GM19025 (cell line): Measurements from ENCODE around the gene BMP7.
"Not testable (repeated sequence)": the region's sequence is repeated elsewhere in the genome, so short reads cannot be mapped to it uniquely, and the experiment has no call there.

Experiments used
- ATAC-seq: cut with Tn5 transposase; IDR thresholded peaks from one replicate; pipeline ENCODE4 v1.9.1; 2021; ENCODE audit warnings: mild to moderate bottlenecking, low read depth, moderate library complexity; ENCODE audit not compliant: unreplicated experiment

Gene BMP7

DNA sequence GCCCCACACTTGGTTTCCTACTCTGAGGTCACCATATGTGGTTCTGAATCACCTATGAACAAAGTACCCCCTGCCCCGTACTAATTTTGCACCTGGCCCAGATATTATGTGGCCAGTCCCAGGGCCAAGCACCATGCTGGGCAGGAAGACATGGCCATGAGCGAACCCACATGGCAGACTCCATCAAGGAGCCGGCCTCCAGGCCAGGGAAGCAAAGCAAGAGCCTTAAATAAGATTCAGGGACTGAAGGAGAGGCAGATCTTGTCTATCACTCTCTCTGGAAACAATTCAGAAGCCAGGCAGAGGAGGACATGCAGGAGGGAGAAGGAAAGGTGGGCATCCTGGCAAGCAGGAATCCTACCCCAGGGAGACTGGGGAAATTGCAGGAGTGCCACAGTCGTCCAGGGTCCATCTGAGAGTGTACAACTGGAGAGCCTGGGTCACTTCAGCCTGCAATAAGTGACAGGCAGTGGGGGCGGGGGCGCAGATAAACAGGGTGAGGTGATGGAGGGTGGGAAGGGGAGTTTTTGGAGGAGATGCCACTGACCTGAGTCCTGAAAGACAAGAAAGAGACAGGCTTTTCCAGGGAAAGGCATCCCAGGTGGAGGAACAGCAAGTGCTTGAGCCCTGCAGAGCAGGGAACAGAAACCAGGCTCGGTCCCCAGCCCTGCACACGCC lies 2.1 kb upstream of the BMP7 start:
- no peak for ATAC-seq

DNA sequence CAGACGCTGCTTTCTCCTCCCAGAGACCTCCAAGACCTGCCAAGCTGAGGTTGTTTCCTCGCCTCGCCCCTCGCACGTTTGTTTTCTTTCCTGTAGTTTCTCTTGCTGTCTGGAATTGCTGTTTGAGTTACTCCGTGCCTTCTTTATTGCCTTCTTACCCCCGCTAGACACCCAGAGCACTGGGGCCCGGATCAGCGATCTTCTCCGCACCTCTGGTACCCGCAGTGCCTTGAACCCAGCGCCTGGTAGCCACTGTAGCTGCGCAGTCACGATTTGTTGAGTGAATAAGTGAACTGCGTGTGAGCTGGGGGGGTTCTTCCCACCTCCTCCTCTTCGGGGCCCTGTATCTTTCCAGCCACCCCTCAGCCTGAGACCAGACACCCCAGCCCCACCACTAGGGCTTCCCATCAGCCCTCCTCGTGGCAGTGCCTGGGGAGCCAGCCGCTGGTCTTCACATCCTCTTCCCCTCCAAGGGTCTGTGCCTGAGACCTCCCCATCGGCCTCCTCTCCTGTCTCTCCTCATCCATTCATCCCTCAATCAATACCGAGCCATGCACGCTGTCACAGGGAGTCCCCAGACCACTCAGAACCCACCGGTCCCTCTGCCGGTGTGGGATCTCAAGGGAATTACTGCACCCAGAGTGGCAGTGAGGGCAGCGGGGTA lies 849 bp upstream of the BMP7 start:
- no peak for ATAC-seq

DNA sequence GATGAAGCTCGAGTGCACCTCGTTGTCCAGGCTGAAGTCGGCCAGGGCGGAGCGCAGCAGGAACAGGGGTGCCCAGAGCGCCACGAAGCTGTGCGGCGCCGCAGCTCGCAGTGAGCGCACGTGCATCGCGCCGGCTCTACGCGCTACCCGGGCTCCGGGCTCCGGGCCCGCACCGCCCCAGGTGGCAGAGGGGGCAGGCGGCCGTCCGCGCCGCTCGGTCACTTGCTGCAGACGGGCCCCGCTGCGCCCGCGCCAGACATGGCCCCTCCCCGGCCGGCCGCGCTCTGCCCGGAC lies 497 bp downstream of the BMP7 start:
- no peak for ATAC-seq

DNA sequence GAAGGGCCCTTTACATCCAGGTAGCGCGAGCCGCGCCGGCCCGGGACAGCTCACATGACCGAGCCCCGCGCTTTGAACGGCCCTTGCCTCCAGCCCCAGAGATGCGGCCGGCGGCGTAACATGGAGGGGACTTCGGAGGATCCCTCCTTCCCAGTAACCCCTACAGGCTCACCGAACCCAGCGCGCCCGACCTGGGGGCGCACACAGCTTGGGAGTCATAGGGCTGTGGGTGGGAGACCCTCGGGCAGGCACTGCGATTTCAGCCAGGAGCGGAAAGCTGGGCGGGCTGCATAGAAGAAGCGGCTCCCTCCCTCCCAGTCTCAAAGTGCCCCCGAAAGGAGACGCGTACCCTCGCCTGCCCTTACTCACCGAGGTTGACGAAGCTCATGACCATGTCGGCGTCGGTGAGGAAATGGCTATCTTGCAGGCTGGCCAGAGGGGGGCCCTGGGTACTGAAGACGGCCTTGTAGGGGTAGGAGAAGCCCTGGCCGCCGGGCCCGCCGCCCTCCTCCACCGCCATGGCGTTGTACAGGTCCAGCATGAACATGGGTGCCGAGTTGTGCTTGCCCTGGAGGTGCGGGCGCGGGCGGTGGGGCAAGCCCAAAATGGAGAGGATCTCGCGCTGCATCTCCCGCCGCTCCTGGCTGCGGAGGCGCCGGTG lies 975 bp downstream of the BMP7 start:
- ATAC-seq = no peak

DNA sequence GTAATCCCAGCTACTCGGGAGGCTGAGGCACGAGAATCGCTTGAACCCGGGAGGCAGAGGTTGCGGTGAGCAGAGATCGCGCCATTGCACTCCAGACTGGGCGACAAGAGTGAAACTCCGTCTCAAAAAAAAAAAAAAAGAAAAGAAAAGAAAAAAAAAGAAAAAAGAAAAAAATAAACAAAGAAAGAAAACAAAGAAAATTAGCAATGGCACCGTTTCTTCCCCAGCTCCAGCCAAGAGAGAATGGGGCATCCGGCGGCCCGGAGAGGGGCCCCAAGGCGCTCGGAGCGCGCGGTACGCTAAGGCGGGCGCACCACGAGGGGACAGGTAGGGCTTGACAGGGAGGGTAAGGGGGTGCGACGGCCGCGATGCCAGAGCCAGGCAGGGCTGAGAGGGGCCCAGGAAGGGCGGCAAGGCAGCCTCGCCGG lies 1.5 kb downstream of the BMP7 start:
- ATAC-seq = not testable (repeated sequence)

DNA sequence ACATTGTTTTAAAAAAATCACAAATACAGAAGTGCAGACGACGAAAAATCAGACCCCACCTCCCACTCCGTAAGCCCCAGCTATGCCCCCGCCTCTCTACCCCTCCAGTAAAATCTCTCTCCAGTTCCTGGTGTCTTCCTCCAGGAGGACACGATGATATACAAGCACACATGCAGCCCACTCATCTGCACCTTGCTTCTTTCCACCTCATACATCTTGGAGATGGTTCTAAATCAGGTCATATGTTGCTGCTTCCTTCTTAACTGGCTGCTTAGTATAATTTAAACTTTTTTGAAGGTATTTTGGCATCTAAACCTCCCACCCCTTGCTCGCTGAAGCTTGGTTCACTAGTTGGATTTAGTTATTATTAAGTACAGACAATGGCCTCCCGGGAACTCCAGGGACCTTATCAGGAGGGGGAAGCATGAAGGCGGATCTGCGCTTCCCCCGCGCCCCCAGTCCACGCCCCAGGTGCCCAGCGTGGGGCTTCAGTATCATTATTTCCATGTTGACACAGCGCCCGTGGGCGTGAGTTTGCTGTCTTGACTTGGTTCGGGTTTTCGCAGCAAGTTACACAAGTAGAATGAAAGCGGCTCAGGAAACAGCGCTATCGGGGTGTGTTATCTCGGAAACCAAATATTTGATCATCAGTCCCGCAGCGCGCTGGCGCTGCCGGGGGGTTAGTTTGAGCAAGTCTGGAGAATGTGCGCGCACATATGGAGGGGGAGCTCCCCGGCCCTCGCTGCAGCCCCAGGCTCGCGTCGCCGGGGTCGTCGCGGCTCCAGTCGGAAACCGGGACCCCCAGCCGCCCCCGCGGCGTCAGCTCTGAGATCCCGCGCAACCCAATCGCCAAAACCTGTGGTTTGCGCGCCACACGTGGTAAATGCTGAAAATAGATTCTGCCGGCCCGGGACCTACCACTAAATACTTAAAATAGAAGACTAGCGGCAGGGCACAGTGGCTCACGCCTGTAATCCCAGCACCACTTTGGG lies 2.3 kb downstream of the BMP7 start:
- no peak for ATAC-seq

DNA sequence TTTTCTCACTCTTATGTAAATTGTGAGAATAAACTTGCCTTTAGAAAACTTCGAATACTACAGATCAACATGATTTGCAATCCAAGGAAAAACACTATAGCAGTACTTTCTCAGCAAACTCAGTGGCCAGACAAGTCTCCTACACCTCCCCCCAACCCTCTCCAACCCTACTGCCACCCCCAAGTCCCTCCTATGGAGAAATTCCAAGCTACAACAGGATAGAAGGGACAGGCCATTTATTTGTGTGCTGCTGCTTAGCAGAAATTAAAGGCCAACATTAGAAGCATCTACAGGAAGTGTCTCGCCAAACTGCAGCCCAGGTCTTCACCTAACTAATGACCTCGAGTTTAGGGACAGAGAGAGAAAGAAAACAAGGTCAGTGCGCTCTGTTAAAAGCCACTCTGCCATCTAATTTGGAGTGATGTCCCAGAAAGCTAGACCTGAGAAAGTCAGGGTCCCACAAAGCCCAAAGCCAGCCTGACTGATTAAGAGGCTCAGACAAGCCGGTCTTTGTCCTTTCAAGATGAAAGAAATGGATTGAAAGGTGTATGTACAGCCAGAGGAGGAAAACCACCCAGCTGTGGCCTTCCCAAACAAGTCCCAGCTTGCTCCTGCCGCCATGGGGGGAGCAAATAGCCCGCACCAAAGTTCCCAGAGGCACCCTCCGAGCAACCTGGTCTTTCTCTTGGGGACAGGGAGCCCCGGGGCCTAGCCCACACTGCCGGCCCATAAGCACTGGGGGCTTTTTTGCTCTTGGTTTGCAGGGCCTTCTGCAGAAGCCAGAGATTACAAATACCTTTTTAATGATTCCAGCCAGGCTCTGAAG lies 3.4 kb downstream of the BMP7 start:
- ATAC-seq = no peak

DNA sequence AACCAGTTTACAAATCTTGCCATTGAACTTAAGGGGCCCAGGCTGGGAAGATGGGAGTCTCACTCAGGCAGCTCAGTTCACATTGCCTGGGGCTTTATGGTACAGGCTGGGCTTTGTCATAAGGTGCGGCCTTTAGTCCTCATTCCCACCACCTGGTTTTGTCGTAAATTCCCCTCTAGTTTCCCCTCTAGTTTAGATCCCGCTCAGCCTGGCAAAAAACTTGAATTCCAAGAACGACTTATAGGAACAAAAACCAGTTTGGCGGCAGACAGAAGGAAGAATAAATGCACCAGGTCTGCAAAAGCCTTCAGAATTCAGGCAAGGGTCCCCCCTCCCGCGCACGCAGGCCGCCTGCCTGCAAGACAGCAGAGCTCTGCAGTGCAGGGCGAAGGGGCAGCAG lies 4.1 kb downstream of the BMP7 start:
- no peak for ATAC-seq

DNA sequence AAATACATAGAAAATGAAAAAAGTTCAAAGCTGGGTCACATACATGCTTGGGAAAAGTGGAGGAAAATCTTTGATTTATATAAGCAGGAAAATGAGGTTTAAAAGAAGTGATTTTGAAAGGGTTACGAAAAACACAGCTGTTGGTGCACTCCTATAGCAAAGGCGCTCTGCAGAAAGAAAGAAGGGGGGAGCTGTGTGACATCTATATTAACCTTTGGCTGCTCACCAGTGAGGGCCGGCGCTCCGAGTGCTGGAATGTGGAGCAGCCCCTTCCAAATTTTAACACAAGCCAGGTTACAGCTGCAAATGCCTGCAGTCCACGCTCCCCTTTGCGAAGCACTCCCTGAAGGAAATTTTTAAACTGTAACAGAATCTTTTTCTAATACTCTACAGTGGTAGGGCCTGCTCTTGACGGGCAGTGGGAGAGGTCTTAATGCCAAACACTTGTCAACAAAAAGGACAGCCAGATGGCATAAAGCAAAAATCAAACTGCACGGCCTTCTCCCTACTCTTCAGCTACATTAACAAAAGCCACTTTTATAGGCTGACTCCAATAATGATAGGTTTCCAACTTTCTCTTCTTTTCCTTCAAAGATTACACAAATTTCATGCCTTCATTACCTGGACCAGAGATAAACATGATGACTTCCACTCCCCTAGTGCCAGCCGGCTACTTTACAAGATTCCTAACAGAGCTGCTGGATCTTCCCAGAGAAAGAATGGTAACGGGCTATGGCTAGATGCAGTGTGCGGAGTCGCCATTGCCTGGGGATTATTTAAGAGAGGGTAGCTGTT lies 4.8 kb downstream of the BMP7 start:
- no peak for ATAC-seq

DNA sequence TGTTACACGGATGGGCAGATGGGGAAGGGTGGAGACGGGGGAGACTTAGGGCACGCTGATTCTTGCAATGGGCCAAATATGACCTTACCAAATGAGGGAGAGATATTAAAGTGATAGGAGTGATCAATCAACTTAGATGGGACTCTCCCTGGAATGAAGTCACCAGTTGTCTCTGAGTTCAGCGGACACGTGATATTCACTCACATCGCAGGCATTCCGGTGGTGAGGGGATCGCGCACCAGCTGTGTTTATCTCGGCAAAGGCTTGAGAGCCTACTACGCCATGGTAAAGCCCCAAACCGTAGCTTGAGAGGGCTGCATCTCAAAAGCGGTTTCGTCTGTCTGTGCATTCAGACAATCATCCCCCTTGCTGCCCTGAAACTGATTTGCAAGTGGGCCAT lies 5.5 kb downstream of the BMP7 start:
- no peak for ATAC-seq

DNA sequence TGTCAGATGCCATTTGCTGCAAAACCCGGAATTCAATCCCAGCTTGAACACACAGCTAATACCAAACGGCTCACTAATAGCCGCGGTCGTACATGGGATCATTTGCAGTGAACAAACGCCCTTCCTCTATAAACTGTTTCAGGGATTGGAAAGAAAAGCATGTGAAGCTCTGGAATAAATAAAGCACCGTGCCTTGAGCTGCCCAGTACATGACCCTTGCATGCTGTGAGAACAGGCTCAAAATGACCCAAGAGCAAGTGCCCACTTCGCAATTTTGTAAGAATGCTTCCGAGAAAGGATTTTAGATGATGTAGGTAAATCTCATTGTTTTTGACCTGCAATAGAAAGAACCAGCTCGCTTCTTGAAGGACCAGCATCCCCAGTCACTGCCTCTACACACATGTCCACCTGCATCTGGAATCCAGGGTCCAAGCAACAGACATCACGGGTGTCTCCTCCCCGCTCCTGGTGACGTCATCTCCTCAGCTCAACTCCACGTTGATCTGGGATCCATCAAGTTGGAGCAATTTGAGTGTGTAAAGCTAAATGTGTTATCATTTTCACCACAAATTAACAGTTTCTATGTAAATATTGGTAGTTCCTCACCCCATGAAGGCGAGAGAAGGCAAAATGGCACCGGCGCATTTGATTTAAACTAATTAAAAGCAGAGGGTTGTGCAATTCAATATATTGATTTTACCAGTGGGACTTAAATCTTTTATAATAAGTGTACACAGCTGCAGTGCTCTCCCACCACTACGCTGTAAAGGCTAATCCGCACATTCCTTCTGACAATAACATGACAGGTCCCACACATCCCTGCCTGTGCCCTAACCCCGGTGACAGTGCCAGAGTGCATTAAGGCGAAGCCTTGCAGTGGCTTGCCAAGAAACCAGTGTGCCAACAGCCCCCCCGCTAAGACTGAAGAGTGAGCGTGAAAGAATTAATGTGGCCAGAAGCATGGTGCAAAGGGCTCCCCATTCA lies 6.2 kb downstream of the BMP7 start:
- ATAC-seq = no peak

DNA sequence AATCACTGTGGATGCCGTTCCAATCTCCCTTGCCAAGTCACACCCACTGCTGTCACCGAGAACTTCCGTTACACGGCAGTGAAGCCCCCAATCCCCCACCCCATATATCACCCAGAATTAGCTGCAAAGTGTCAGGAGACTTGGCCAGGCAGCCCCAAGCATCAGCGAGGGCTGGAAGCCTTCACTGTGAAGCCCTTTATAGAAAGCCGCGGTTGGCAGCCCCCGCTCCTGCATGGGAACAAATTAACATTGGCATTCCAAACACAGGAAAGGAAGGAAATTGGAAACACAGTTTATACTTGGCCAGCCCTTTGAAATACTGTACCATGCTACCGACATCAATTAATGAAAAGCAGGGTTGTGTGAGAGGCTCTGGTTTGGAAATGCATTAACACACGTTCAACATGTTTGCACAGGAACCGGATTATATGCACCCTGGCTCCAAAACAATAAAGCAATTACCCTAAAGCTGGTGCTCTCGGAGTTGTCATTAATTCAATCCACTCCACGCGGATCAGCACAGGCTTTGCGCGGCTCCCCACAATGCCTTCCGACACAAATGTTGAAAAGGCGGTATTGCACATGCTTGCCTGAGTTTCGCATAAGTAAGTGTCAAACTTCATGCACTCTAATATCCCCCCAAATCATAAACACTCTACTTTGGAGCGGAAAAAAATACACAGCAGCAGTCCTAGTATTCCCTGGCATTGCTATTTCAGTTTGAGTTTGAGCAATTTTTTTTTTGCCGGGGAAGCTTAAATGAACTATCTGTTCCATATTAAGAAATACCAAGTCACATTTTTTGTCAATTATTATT lies 7.1 kb downstream of the BMP7 start:
- ATAC-seq = no peak

DNA sequence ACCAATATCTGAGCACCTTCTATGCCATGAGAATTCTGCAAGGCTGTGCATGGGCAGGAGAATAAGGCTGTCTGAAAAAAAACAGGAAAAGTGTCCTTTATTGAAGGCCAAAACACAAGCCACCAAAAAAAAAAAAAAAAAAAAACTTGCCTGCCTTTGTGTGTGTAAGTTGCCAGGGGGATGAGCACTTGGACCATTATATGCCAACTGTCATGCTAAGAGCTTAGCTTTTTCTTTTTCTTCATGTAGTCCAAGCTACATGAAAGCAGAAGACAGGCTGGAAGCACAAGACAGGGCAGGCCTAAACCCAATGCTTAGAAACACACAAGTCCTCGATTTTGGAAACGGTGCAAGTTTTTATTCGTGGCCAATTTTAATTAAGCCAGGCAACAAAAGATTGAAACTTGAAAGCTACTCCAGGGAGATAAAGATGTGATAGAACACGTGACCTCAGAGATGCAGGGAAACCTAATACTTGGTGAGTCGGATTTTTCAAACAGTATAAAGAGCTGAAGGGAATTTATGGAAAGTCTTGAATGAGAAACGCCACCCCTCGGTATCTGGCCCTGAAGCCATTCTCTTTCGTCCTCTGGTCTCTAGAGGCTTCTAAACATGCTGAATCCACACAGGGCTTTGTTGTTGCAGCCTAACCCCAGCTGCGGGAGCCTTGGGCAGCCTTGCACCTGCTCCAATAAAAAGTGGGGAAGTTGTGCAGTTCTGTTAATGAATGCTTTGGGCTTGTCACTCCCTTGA lies 8.6 kb downstream of the BMP7 start:
- no peak for ATAC-seq

DNA sequence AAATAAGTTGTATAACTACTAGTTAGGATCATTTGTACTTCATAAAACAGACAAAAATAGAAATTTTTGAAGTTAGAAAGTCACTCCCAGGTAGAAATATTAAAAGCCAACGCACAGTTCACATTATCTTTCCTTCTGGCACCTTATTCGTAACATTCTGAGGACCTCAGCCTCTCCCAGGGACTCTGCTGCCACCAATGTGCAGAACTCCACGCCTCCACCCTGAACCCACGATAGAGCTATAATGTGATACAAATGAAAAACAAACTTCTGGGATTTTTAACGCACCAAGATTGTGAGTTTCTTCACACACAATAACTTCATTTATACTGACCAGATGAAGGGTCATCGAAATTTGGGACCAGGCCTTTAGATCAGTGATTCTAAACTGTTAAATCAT lies 9.5 kb downstream of the BMP7 start:
- ATAC-seq = no peak

DNA sequence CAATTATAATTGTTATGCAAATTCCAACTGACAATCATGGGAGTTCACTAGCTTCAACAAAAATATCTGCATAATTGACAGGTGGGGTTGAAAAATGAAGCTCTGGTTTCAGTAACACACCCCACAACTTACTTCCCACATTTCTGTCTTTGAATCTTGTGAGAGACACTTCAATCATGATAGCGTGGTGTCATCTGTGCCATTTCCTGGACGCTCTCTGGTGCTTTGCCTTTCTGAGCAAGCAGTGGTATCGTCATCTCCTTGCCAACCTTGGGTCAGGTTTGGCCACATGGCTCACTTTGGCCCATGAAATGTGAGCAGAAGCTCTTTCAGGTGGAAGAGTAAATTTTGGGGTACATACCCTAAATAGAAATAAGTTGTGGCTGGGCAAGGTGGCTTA lies 10.2 kb downstream of the BMP7 start:
- no peak for ATAC-seq

DNA sequence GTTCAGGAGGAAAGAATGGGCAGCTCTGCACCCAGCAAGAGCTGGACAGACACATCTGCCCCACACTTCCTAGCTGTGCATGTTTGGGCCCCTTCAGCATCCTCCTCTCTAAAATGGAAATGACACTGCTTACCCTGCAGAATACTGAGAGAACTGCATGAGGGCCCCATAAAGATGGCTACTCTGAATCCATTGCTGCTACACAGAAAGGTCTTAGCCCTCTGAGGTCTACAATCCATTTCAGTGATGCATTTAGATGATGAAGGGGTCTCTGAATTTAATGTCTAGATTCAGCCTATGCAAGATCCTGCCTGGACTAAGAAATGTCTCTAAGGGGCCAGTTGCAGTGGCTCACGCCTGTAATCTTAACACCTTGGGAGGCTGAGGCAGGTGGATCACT lies 11.3 kb downstream of the BMP7 start:
- ATAC-seq = no peak
